ENCODE data around the gene GUCA2A. TPM values are rescaled to one million over a fixed set of nuclear protein-coding genes. Genes with fewer than 3 reads are reported as not detected.

Gene GUCA2A
- total and polyA plus RNA-seq, 2 donors from 2014 or later = not detected

- Histone ChIP-seq H3K9me3 (ENCODE audit: control insufficient read depth in 2 of 3, insufficient read depth in 1 of 3, low read length in 3 of 3) (no peaks in the 10 kb centered on the region), H3K9ac (ENCODE audit: low read length in 3 of 3) (no peak within 1 kb of the TSS), H3K36me3 (ENCODE audit: control insufficient read depth in 2 of 3, insufficient read depth in 3 of 3, low read length in 3 of 3) (no peaks in the 10 kb centered on the region), H3K27ac (ENCODE audit: low read depth in 2 of 2, low read length in 2 of 2) (no peak within 1 kb of the TSS), H3K4me1 (ENCODE audit: control insufficient read depth in 2 of 3, insufficient read depth in 2 of 3, low read depth in 1 of 3, low read length in 3 of 3) (peaks cover 0 to 2% (median 0%) of the 10 kb centered on the region in 3 donors), H3K27me3 (ENCODE audit: control insufficient read depth, insufficient read depth, low read length) (no peaks in the 10 kb centered on the region), H3K4me3 (ENCODE audit: low read length in 3 of 3) (no peak within 1 kb of the TSS)
- FAIRE-seq (no peak), DNase-seq (no peak)
- no peak for TF ChIP-seq CTCF (IDR thresholded peaks at IDR 0.05; ENCODE audit: borderline replicate concordance, extremely low read depth, insufficient read depth)
- intact Hi-C loops (cut with DNase I) = no loop called here
These were observed 11.5 kb downstream of the GUCA2A start, which contains the start of gene GUCA2B for GRCh38 chr1:42152907-42153600. GUCA2B (plus strand) TSS chr1:42153410; CDS start chr1:42153451, 41 bp downstream.

GRCh38 chr1:42152119-42152518 is 12.4 kb downstream of the GUCA2A start:
- peaks cover 0 to 2% (median 0%) of the 10 kb centered on the region in 3 donors for H3K4me1 ChIP-seq (ENCODE audit: control insufficient read depth in 2 of 3, insufficient read depth in 2 of 3, low read depth in 1 of 3, low read length in 3 of 3)
- no peaks in the 10 kb centered on the region for H3K27me3 ChIP-seq (ENCODE audit: control insufficient read depth, insufficient read depth, low read length)
- no peak overlapping the region for H3K27ac ChIP-seq (ENCODE audit: low read depth in 2 of 2, low read length in 2 of 2)
- no peaks in the 10 kb centered on the region for H3K36me3 ChIP-seq (ENCODE audit: control insufficient read depth in 2 of 3, insufficient read depth in 3 of 3, low read length in 3 of 3)
- no peak for DNase-seq
- no peak for TF ChIP-seq CTCF (IDR thresholded peaks at IDR 0.05; ENCODE audit: borderline replicate concordance, extremely low read depth, insufficient read depth)
- H3K9me3 ChIP-seq (ENCODE audit: control insufficient read depth in 2 of 3, insufficient read depth in 1 of 3, low read length in 3 of 3) = no peaks in the 10 kb centered on the region
- no peak overlapping the region for H3K4me3 ChIP-seq (ENCODE audit: low read length in 3 of 3)
- no peak for FAIRE-seq
- intact Hi-C loops (cut with DNase I) = no loop called here
- no peak overlapping the region for H3K9ac ChIP-seq (ENCODE audit: low read length in 3 of 3)

- intact Hi-C loops (cut with DNase I) = no loop called here
- DNase-seq = no peak
- FAIRE-seq = no peak
- H3K9me3 ChIP-seq (ENCODE audit: control insufficient read depth in 2 of 3, insufficient read depth in 1 of 3, low read length in 3 of 3) = no peaks in the 10 kb centered on the region
- H3K36me3 ChIP-seq (ENCODE audit: control insufficient read depth in 2 of 3, insufficient read depth in 3 of 3, low read length in 3 of 3) = no peaks in the 10 kb centered on the region
- TF ChIP-seq CTCF (IDR thresholded peaks at IDR 0.05; ENCODE audit: borderline replicate concordance, extremely low read depth, insufficient read depth) = no peak
- peaks cover 0 to 7% (median 0%) of the 10 kb centered on the region in 3 donors for H3K4me1 ChIP-seq (ENCODE audit: control insufficient read depth in 2 of 3, insufficient read depth in 2 of 3, low read depth in 1 of 3, low read length in 3 of 3)
- H3K9ac ChIP-seq (ENCODE audit: low read length in 3 of 3) = no peak overlapping the region
- H3K27me3 ChIP-seq (ENCODE audit: control insufficient read depth, insufficient read depth, low read length) = peaks cover 3% of the 10 kb centered on the region
- H3K27ac ChIP-seq (ENCODE audit: low read depth in 2 of 2, low read length in 2 of 2) = no peak overlapping the region
- H3K4me3 ChIP-seq (ENCODE audit: low read length in 3 of 3) = no peak overlapping the region
These were observed 13.9 kb downstream of the GUCA2A start for GRCh38 chr1:42150651-42151050.

Data from kidney (tissue), 14 donors.